Measurements from ENCODE around the gene TRIM44.

Gene TRIM44

DNA sequence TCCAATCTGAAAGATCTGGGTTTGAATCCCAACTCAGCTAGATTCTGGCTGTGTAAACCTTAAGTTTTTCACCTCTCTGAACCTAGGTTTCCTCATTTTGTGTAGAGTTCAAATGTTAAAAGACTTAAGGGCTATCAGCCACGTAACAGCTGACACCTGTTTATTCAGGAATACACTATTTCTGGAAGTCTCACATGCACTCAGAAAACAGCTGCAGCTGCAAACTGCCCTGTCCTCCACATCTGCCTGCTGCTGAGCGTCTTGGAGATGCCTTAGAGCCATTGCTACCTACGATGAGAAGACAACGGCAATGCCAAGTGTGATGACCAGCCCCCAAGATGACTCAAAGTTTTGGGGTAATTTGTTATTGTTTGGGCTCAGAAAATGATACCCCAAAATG lies 6.7 kb upstream of the TRIM44 start:
- H2AFZ ChIP-seq (ENCODE audit: low read length), result no peak overlapping the region
- no peaks in the 10 kb centered on the region for H3K36me3 ChIP-seq (ENCODE audit: insufficient read depth, low read length)
- no peaks in the 10 kb centered on the region for H3K9me2 ChIP-seq (replicated peaks; ENCODE audit: low read depth, low read length)
- H3K4me2 ChIP-seq (ENCODE audit: low read depth, low read length, poor library complexity, severe bottlenecking), result no peak overlapping the region
- peaks cover 34% of the 10 kb centered on the region for H3K27me3 ChIP-seq (ENCODE audit: insufficient read depth, low read length, poor library complexity, severe bottlenecking)
- no peaks in the 10 kb centered on the region for H3K79me2 ChIP-seq (ENCODE audit: insufficient read depth, low read length)
- H3F3A ChIP-seq (ENCODE audit: low read depth), result no peaks in the 10 kb centered on the region
- H3K4me3 ChIP-seq (ENCODE audit: low read length, poor library complexity, severe bottlenecking), result no peak overlapping the region
- no peaks in the 10 kb centered on the region for H4K20me1 ChIP-seq (ENCODE audit: insufficient read depth, low read length, poor library complexity, severe bottlenecking)
- TF ChIP-seq EZH2phosphoT487 (IDR thresholded peaks at IDR 0.05; ENCODE audit: borderline replicate concordance), result no peak
- TF ChIP-seq, protein P1, sequence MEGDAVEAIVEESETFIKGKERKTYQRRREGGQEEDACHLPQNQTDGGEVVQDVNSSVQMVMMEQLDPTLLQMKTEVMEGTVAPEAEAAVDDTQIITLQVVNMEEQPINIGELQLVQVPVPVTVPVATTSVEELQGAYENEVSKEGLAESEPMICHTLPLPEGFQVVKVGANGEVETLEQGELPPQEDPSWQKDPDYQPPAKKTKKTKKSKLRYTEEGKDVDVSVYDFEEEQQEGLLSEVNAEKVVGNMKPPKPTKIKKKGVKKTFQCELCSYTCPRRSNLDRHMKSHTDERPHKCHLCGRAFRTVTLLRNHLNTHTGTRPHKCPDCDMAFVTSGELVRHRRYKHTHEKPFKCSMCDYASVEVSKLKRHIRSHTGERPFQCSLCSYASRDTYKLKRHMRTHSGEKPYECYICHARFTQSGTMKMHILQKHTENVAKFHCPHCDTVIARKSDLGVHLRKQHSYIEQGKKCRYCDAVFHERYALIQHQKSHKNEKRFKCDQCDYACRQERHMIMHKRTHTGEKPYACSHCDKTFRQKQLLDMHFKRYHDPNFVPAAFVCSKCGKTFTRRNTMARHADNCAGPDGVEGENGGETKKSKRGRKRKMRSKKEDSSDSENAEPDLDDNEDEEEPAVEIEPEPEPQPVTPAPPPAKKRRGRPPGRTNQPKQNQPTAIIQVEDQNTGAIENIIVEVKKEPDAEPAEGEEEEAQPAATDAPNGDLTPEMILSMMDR (conservative IDR thresholded peaks at IDR 0.05; ENCODE audit: low read length), result no peak
- no peaks in the 10 kb centered on the region for H3K4me1 ChIP-seq (ENCODE audit: insufficient read depth, low read length, poor library complexity, severe bottlenecking)
- H3K9ac ChIP-seq (ENCODE audit: low read depth, low read length, poor library complexity, severe bottlenecking), result no peak overlapping the region
- no peaks in the 10 kb centered on the region for H3K9me3 ChIP-seq (ENCODE audit: insufficient read depth, low read depth, low read length)

DNA sequence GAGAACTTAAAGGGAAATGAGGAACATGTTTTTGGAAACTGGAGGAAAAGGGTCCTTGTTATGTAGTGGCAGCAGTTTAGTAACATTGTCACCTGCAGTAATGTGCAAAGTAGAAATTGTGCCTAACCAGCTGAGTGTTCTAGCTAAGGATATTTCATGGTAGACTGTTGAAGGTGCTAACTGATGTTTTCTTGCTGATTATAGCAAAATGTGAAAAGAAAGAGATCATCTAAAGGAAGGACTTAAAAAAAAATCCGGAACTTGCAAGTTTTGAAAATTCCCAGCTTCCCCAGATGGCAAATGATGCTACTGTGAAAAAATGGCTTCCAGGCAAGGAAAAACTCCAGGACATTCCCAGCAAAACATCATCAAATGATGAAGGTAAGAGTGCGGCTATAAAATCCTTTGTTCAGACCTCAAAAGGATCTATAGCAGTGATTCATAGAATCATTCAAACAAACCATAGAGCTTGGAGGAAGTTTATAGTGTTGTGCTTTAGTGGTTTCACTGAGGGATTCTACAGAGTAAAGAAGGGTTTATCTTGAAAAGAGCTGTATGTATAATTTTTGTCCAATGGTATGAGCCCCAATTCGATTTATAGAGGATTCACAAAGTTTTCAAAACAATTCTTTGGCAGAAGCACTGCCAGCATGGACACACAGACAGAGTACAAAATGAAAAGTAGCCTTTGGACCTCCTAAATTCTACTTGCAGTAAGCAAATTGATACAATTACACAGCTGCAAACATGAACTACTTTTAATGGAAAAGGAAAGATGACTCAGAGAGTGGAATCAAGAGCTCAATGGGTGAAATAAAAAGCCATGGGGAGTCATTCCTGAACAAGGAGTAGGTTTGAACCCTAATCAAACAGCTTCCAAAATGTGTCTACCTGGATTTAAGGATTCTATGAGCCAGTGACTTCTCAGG lies 4.3 kb upstream of the TRIM44 start:
- peaks cover 13% of the 10 kb centered on the region for H3K4me1 ChIP-seq (ENCODE audit: insufficient read depth, low read length, poor library complexity, severe bottlenecking)
- no peaks in the 10 kb centered on the region for H4K20me1 ChIP-seq (ENCODE audit: insufficient read depth, low read length, poor library complexity, severe bottlenecking)
- no peak overlapping the region for H3K4me3 ChIP-seq (ENCODE audit: low read length, poor library complexity, severe bottlenecking)
- no peak overlapping the region for H3K4me2 ChIP-seq (ENCODE audit: low read depth, low read length, poor library complexity, severe bottlenecking)
- H3K9me3 ChIP-seq (ENCODE audit: insufficient read depth, low read depth, low read length), result no peaks in the 10 kb centered on the region
- no peaks in the 10 kb centered on the region for H3F3A ChIP-seq (ENCODE audit: low read depth)
- H3K79me2 ChIP-seq (ENCODE audit: insufficient read depth, low read length), result peaks cover 5% of the 10 kb centered on the region
- H3K9ac ChIP-seq (ENCODE audit: low read depth, low read length, poor library complexity, severe bottlenecking), result no peak overlapping the region
- H2AFZ ChIP-seq (ENCODE audit: low read length), result no peak overlapping the region
- H3K9me2 ChIP-seq (replicated peaks; ENCODE audit: low read depth, low read length), result no peaks in the 10 kb centered on the region
- no peaks in the 10 kb centered on the region for H3K36me3 ChIP-seq (ENCODE audit: insufficient read depth, low read length)
- peaks cover 43% of the 10 kb centered on the region for H3K27me3 ChIP-seq (ENCODE audit: insufficient read depth, low read length, poor library complexity, severe bottlenecking)
- TF ChIP-seq, protein P1 (conservative IDR thresholded peaks at IDR 0.05; ENCODE audit: low read length), result no peak
- TF ChIP-seq EZH2phosphoT487 (IDR thresholded peaks at IDR 0.05; ENCODE audit: borderline replicate concordance), result no peak

DNA sequence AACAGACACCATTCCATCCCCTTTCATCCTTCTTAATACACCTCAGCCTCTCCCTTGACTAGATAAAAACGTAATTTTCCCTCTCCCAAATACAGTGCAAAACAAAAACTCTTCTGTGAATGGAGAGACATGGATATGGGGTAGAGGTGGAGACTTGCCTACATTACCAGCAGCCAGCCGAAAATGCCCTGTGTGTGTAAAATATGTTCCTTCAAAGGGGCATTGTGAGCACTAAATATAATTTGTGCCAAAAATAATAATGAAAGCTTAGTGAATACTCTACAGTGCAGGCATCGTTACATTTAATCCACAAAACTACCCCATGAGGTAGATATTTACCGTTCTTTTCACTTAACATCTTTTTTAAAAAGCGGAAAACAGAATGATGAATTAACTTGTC lies 1.0 kb upstream of the TRIM44 start:
- Histone ChIP-seq H3K4me3 (ENCODE audit: low read length, poor library complexity, severe bottlenecking) (peak overlapping the region; percentile 81), H3K9me2 (replicated peaks; ENCODE audit: low read depth, low read length) (no peaks in the 10 kb centered on the region), H3K36me3 (ENCODE audit: insufficient read depth, low read length) (no peaks in the 10 kb centered on the region), H3K9me3 (ENCODE audit: insufficient read depth, low read depth, low read length) (peaks cover 5% of the 10 kb centered on the region; the same call in 1 of the 2 replicates), H2AFZ (ENCODE audit: low read length) (peak overlapping the region; percentile 95), H3F3A (ENCODE audit: low read depth) (0 out of 2 replicates have a peak, but pooled peaks cover 3% of the 10 kb centered on the region), H3K4me2 (ENCODE audit: low read depth, low read length, poor library complexity, severe bottlenecking) (peak overlapping the region; percentile 93), H3K79me2 (ENCODE audit: insufficient read depth, low read length) (peaks cover 36% of the 10 kb centered on the region), H4K20me1 (ENCODE audit: insufficient read depth, low read length, poor library complexity, severe bottlenecking) (no peaks in the 10 kb centered on the region), H3K9ac (ENCODE audit: low read depth, low read length, poor library complexity, severe bottlenecking) (peak overlapping the region; percentile 71), H3K27me3 (ENCODE audit: insufficient read depth, low read length, poor library complexity, severe bottlenecking) (peaks cover 36% of the 10 kb centered on the region), H3K4me1 (ENCODE audit: insufficient read depth, low read length, poor library complexity, severe bottlenecking) (peaks cover 25% of the 10 kb centered on the region)
- TF ChIP-seq, protein P1 (conservative IDR thresholded peaks at IDR 0.05; ENCODE audit: low read length), result no peak
- TF ChIP-seq EZH2phosphoT487 (IDR thresholded peaks at IDR 0.05; ENCODE audit: borderline replicate concordance), result no peak

All from Loucy (cell line).